H9 (cell line): ENCODE measurements around the gene EPHB3. TPM values are rescaled to one million over a fixed set of nuclear protein-coding genes. Genes with fewer than 3 reads are reported as not detected.

ENCODE experiments used
- DNase-seq: peaks from one replicate; pipeline ENCODE4 v3.0.0-alpha.2; 2017
- H2AFZ ChIP-seq: one replicate; pipeline ENCODE4 v1.6.1; 2013; ENCODE audit warnings: mild to moderate bottlenecking, low read length, control low read depth, moderate library complexity
- H2AK5ac ChIP-seq: 2 replicates; pipeline ENCODE4 v1.6.1; 2013; ENCODE audit warnings: low read length, control low read depth, mixed read lengths; ENCODE audit not compliant: insufficient read length
- H2BK120ac ChIP-seq: one replicate; pipeline ENCODE4 v1.6.1; 2013; ENCODE audit warnings: low read depth, mild to moderate bottlenecking, low read length, control low read depth, inconsistent platforms; ENCODE audit not compliant: poor library complexity, severe bottlenecking
- H2BK12ac ChIP-seq: 2 replicates; pipeline ENCODE4 v1.6.1; 2013; ENCODE audit warnings: low read length, control low read depth, mixed read lengths, low read depth; ENCODE audit not compliant: insufficient read length
- H2BK15ac ChIP-seq: 2 replicates; pipeline ENCODE4 v1.6.1; 2013; ENCODE audit warnings: low read depth, low read length, control low read depth
- H2BK20ac ChIP-seq: one replicate; pipeline ENCODE4 v1.6.1; 2013; ENCODE audit warnings: low read depth, mild to moderate bottlenecking, low read length, control low read depth, inconsistent platforms; ENCODE audit not compliant: poor library complexity, severe bottlenecking
- H2BK5ac ChIP-seq: 2 replicates; pipeline ENCODE4 v1.6.1; 2013; ENCODE audit warnings: low read length, control low read depth, mixed read lengths; ENCODE audit not compliant: insufficient read length
- H3K14ac ChIP-seq: 2 replicates; pipeline ENCODE4 v1.6.1; 2013; ENCODE audit warnings: low read length, control low read depth; ENCODE audit not compliant: insufficient read depth
- H3K18ac ChIP-seq: 2 replicates; pipeline ENCODE4 v1.6.1; 2013; ENCODE audit warnings: low read depth, mild to moderate bottlenecking, mixed read lengths, low read length, control low read depth; ENCODE audit not compliant: insufficient read length
- H3K23ac ChIP-seq: 2 replicates; pipeline ENCODE4 v1.6.1; 2013; ENCODE audit warnings: low read length, control low read depth, mixed read lengths, low read depth; ENCODE audit not compliant: insufficient read length
- H3K23me2 ChIP-seq: 2 replicates; pipeline ENCODE4 v1.6.1; 2013; ENCODE audit warnings: low read depth, mild to moderate bottlenecking, mixed read lengths, low read length, control low read depth; ENCODE audit not compliant: insufficient read length, poor library complexity, severe bottlenecking
- H3K27ac ChIP-seq: 2 replicates; pipeline ENCODE4 v1.5.1; 2013; ENCODE audit warnings: low read length, control low read depth, mixed read lengths, low read depth; ENCODE audit not compliant: insufficient read length
- H3K27me3 ChIP-seq: 2 replicates; pipeline ENCODE4 v1.6.1; 2013; ENCODE audit warnings: low read length, control low read depth, inconsistent platforms; ENCODE audit not compliant: insufficient read depth
- H3K4ac ChIP-seq: 2 replicates; pipeline ENCODE4 v1.6.1; 2013; ENCODE audit warnings: low read depth, mild to moderate bottlenecking, control low read depth, inconsistent platforms, low read length, moderate library complexity
- H3K4me1 ChIP-seq: 2 replicates; pipeline ENCODE4 v1.6.1; 2013; ENCODE audit warnings: low read length, control low read depth, inconsistent platforms; ENCODE audit not compliant: insufficient read depth
- H3K4me2 ChIP-seq: 2 replicates; pipeline ENCODE4 v1.6.1; 2013; ENCODE audit warnings: low read length, control low read depth, mixed read lengths; ENCODE audit not compliant: insufficient read length, insufficient read depth
- H3K56ac ChIP-seq: 2 replicates; pipeline ENCODE4 v1.6.1; 2013; ENCODE audit warnings: low read depth, mild to moderate bottlenecking, mixed read lengths, low read length, control low read depth; ENCODE audit not compliant: insufficient read length
- H3K79me1 ChIP-seq: 2 replicates; pipeline ENCODE4 v1.6.1; 2013; ENCODE audit warnings: low read depth, mild to moderate bottlenecking, moderate library complexity, low read length, control low read depth, inconsistent platforms; ENCODE audit not compliant: insufficient read depth, poor library complexity, severe bottlenecking
- H3K79me2 ChIP-seq: 2 replicates; pipeline ENCODE4 v1.6.1; 2013; ENCODE audit warnings: low read length, control low read depth, inconsistent platforms; ENCODE audit not compliant: insufficient read depth
- H3K9ac ChIP-seq: 2 replicates; pipeline ENCODE4 v1.6.1; 2013; ENCODE audit warnings: low read length, control low read depth, mixed read lengths; ENCODE audit not compliant: insufficient read length; ENCODE audit errors: extremely low read depth
- H3K9me3 ChIP-seq: one replicate; pipeline ENCODE4 v1.6.1; 2013; ENCODE audit warnings: low read depth, low read length, inconsistent platforms; ENCODE audit not compliant: control insufficient read depth
- H3T11ph ChIP-seq: one replicate; pipeline ENCODE4 v1.6.1; 2013; ENCODE audit warnings: mild to moderate bottlenecking, low read length, control low read depth, inconsistent platforms
- H4K20me1 ChIP-seq: one replicate; pipeline ENCODE4 v1.6.1; 2013; ENCODE audit not compliant: control insufficient read depth, insufficient read length, insufficient read depth
- H4K5ac ChIP-seq: 2 replicates; pipeline ENCODE4 v1.6.1; 2013; ENCODE audit warnings: low read depth, mild to moderate bottlenecking, mixed read lengths, low read length, control low read depth; ENCODE audit not compliant: insufficient read length
- H4K8ac ChIP-seq: replicated peaks from 2 replicates; pipeline ENCODE4 v1.6.1; 2013; ENCODE audit warnings: low read length, control low read depth, mixed read lengths, low read depth; ENCODE audit not compliant: insufficient read length
- H4K91ac ChIP-seq: 2 replicates; pipeline ENCODE4 v1.6.1; 2013; ENCODE audit warnings: low read depth, mild to moderate bottlenecking, moderate library complexity, mixed read lengths, low read length, control low read depth; ENCODE audit not compliant: insufficient read length
- H3K27ac Mint-ChIP-seq, 3 experiments: 2 replicates in 2 of 3; 3 replicates in 1 of 3; pipeline ENCODE4 v1.8.0; 2020 to 2021; ENCODE audit warnings: mixed read lengths in 3 of 3, mild to moderate bottlenecking in 1 of 3, moderate library complexity in 1 of 3
- H3K27me3 Mint-ChIP-seq: 2 replicates; pipeline ENCODE4 v1.8.0; 2021; ENCODE audit warnings: low read depth, mild to moderate bottlenecking, moderate library complexity, mixed read lengths
- H3K36me3 Mint-ChIP-seq, 3 experiments: 2 replicates in 2 of 3; 3 replicates in 1 of 3; pipeline ENCODE4 v1.8.0; 2020 to 2021; ENCODE audit warnings: low read depth in 3 of 3, mixed read lengths in 3 of 3; ENCODE audit not compliant: insufficient read depth in 1 of 3
- H3K4me1 Mint-ChIP-seq, 2 experiments: 2 replicates each; pipeline ENCODE4 v1.8.0; 2020; ENCODE audit warnings: mixed read lengths in 2 of 2
- H3K4me3 Mint-ChIP-seq, 2 experiments: 2 replicates in 1 of 2; 3 replicates in 1 of 2; pipeline ENCODE4 v1.8.0; 2020 to 2021; ENCODE audit warnings: mild to moderate bottlenecking in 2 of 2, mixed read lengths in 2 of 2, moderate library complexity in 1 of 2
- H3K9me3 Mint-ChIP-seq, 2 experiments: 2 replicates in 1 of 2; 3 replicates in 1 of 2; pipeline ENCODE4 v1.8.0; 2020; ENCODE audit warnings: mild to moderate bottlenecking in 2 of 2, mixed read lengths in 2 of 2, moderate library complexity in 1 of 2
- CTCF ChIP-seq: fragments of 200-600 bp; sonication (generic); conservative IDR thresholded peaks from 3 replicates; pipeline ENCODE4 v1.8.0; 2021; ENCODE audit warnings: antibody characterized with exemption, mild to moderate bottlenecking
- WGBS: extraction: QIAGEN DNeasy Blood & Tissue Kit; methylation state at CpG from one replicate; pipeline ENCODE4 v1.1.7; 2013; ENCODE audit warnings: missing lambda C conversion rate, low lambda C conversion rate, mixed read lengths; ENCODE audit not compliant: insufficient read length; ENCODE audit errors: extremely low coverage; 5-methylcytosine and 5-hydroxymethylcytosine counted together
- total RNA-seq: library from RNA; stranded (reverse); gene quantifications from 2 replicates; pipeline ENCODE4 v1.2.1, GENCODE V29; 2021

Gene EPHB3
- total RNA-seq, 1 experiment from 2014 or later = 1.0 TPM

GRCh38 chr3:184556582-184557347 is 4.8 kb upstream of the EPHB3 start:
- H2BK120ac ChIP-seq = no peak overlapping the region
- no CpG with 5 or more reads among the region's 15 CpGs for WGBS
- no peaks in the 10 kb centered on the region for H3K79me1 ChIP-seq
- H4K91ac ChIP-seq = no peak overlapping the region
- no peak overlapping the region for H3K56ac ChIP-seq
- no peak overlapping the region for H2AFZ ChIP-seq
- no peak overlapping the region for H3K4me3 Mint-ChIP-seq
- no peak overlapping the region for H3K14ac ChIP-seq
- no peak overlapping the region for H3K27ac ChIP-seq
- H3K4me1 ChIP-seq = peaks cover 6% of the 10 kb centered on the region; the same call in 1 of the 2 replicates
- H4K8ac ChIP-seq = no peak overlapping the region
- H3K9me3 ChIP-seq = no peaks in the 10 kb centered on the region
- no peak overlapping the region for H3K27ac Mint-ChIP-seq
- peaks cover 5% of the 10 kb centered on the region for H3K23me2 ChIP-seq
- H3K27me3 ChIP-seq = peaks cover 23% of the 10 kb centered on the region; the same call in 1 of the 2 replicates
- no peak overlapping the region for H2BK5ac ChIP-seq
- peaks cover 0 to 4% of the 10 kb centered on the region in 2 experiments; a peak in 1 of 5 replicates for H3K9me3 Mint-ChIP-seq
- H4K5ac ChIP-seq = no peak overlapping the region
- H3K18ac ChIP-seq = no peak overlapping the region
- no peak overlapping the region for H3T11ph ChIP-seq
- no peak overlapping the region for H2BK12ac ChIP-seq
- H3K23ac ChIP-seq = no peak overlapping the region
- H3K4ac ChIP-seq = no peak overlapping the region
- peaks cover 76% of the 10 kb centered on the region for H3K27me3 Mint-ChIP-seq
- H4K20me1 ChIP-seq = no peaks in the 10 kb centered on the region
- no peaks in the 10 kb centered on the region; a peak in 1 of 7 replicates for H3K36me3 Mint-ChIP-seq
- no peak overlapping the region for H2AK5ac ChIP-seq
- H3K4me1 Mint-ChIP-seq = peaks cover 25 to 41% of the 10 kb centered on the region in 2 experiments
- no peaks in the 10 kb centered on the region for H3K79me2 ChIP-seq
- DNase-seq = no peak
- H2BK20ac ChIP-seq = no peak overlapping the region
- H2BK15ac ChIP-seq = no peak overlapping the region
- TF ChIP-seq CTCF = no peak
- no peak overlapping the region for H3K9ac ChIP-seq
- H3K4me2 ChIP-seq = no peak overlapping the region
